Measurements from ENCODE around the gene MR1. TPM values are rescaled to one million over a fixed set of nuclear protein-coding genes. Genes with fewer than 3 reads are reported as not detected.

The MR1 gene
- polyA plus RNA-seq, 1 donor (not counting 4 experiments of a cell fraction or from before 2014, with no cell fraction given) = 32.3 TPM

DNA sequence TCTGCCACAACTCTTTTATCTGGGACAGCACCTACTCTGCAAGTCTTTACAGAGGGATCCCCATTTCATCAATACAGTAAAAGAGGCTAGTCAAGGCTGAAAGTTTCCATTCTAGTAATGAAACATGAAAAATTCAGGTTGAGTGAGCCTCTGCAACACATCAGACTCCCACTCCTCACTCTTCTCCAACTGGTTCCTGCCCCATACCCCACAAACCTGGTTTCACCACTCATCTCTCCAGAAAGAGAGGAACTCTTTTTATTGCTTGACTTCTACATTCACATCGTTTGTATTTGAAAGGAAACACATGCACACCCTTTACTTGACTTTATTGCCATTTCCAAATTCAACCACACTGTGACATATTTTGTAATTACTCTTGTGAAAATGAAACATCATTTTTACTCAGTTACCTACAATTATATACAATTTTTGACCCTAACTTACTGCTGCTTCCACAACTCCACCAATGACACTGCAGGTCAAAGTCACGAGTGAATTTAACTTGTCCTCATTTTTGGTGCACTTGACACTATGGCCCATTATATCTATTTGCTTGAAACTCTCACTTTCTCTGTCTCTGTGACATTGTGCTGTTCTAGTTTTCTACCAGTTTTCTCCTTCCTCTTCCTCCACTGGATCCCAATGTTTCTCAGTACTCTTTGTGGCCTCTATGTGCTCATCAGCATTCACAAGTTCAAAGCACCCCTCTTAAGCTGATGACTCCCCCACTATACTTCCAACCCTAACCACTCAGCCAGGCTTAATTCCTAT, 19.1 kb upstream of the MR1 start:
- FAIRE-seq (no peak), DNase-seq (ENCODE audit: low read depth, low spot score) (no peak)
- peaks cover 10% of the 10 kb centered on the region for H4K20me1 ChIP-seq (ENCODE audit: control insufficient read depth, extremely low read depth, insufficient read depth, low read length)
- H3K36me3 ChIP-seq (ENCODE audit: control insufficient read depth in 2 of 2, extremely low read depth in 1 of 2, insufficient read depth in 2 of 2, low read length in 2 of 2) = peaks cover 1 to 16% of the 10 kb centered on the region in 2 experiments
- peaks cover 13% of the 10 kb centered on the region for H3K4me1 ChIP-seq (ENCODE audit: control insufficient read depth, extremely low read depth, insufficient read depth, low read length)
- peaks cover 97% of the 10 kb centered on the region for H3K79me2 ChIP-seq (ENCODE audit: control insufficient read depth, insufficient read depth, low read length)
- H2AFZ ChIP-seq (ENCODE audit: control insufficient read depth, low read length) = no peak overlapping the region
- no peaks in the 10 kb centered on the region for H3K9me3 ChIP-seq (ENCODE audit: control insufficient read depth, low read depth, low read length)
- H3K27ac ChIP-seq (ENCODE audit: control insufficient read depth, insufficient read depth, low read length) = no peak overlapping the region
- no peak overlapping the region for H3K9ac ChIP-seq (ENCODE audit: control insufficient read depth, extremely low read depth, insufficient read depth, low read length)
- TF ChIP-seq, protein P1, sequence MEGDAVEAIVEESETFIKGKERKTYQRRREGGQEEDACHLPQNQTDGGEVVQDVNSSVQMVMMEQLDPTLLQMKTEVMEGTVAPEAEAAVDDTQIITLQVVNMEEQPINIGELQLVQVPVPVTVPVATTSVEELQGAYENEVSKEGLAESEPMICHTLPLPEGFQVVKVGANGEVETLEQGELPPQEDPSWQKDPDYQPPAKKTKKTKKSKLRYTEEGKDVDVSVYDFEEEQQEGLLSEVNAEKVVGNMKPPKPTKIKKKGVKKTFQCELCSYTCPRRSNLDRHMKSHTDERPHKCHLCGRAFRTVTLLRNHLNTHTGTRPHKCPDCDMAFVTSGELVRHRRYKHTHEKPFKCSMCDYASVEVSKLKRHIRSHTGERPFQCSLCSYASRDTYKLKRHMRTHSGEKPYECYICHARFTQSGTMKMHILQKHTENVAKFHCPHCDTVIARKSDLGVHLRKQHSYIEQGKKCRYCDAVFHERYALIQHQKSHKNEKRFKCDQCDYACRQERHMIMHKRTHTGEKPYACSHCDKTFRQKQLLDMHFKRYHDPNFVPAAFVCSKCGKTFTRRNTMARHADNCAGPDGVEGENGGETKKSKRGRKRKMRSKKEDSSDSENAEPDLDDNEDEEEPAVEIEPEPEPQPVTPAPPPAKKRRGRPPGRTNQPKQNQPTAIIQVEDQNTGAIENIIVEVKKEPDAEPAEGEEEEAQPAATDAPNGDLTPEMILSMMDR (optimal IDR thresholded peaks at IDR 0.05 in 1 of 3, IDR thresholded peaks at IDR 0.05 in 1 of 3, conservative IDR thresholded peaks at IDR 0.05 in 1 of 3; ENCODE audit: extremely low read depth in 1 of 3, insufficient read depth in 2 of 3, low read length in 3 of 3) = no peak
- no peak for TF ChIP-seq EZH2 (IDR thresholded peaks at IDR 0.05; ENCODE audit: low read length)
- H3K9me1 ChIP-seq (ENCODE audit: control insufficient read depth, extremely low read depth, insufficient read depth, low read length) = no peaks in the 10 kb centered on the region
- dilution Hi-C loops (cut with MboI; ENCODE audit: extremely low pct_ligation_motif_present, low sequenced_read_pairs) = no loop called here
- H3K27me3 ChIP-seq (ENCODE audit: control insufficient read depth, extremely low read depth, insufficient read depth, low read length) = no peaks in the 10 kb centered on the region
- H3K4me3 ChIP-seq (ENCODE audit: control insufficient read depth in 2 of 3, extremely low read depth in 1 of 3, insufficient read depth in 2 of 3, low read depth in 1 of 3, low read length in 3 of 3) = no peak overlapping the region
- no peak overlapping the region for H3K4me2 ChIP-seq (ENCODE audit: control insufficient read depth, extremely low read depth, insufficient read depth, low read depth, low read length)

DNA sequence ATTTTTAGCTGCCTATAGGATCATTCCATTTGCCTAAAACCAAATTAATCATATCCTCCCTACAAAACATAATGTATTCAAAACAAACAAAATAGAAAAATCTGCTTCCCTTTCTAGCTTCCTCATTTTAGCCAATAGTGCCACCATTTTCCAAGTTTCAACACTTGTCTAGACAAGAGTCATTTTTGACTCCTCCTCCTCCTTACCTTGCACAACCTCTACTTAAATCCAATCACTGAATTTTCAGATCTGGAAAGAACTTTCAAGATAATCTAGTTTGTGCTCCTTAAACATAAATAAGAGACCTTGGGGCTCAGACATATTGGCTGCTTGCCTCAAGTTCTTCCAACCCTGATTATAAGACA, 18.6 kb upstream of the MR1 start:
- Histone ChIP-seq H3K79me2 (ENCODE audit: control insufficient read depth, insufficient read depth, low read length) (peaks cover 96% of the 10 kb centered on the region), H3K27ac (ENCODE audit: control insufficient read depth, insufficient read depth, low read length) (no peak overlapping the region), H3K27me3 (ENCODE audit: control insufficient read depth, extremely low read depth, insufficient read depth, low read length) (no peaks in the 10 kb centered on the region), H3K4me2 (ENCODE audit: control insufficient read depth, extremely low read depth, insufficient read depth, low read depth, low read length) (no peak overlapping the region), H2AFZ (ENCODE audit: control insufficient read depth, low read length) (no peak overlapping the region), H4K20me1 (ENCODE audit: control insufficient read depth, extremely low read depth, insufficient read depth, low read length) (peaks cover 10% of the 10 kb centered on the region), H3K9me3 (ENCODE audit: control insufficient read depth, low read depth, low read length) (no peaks in the 10 kb centered on the region), H3K4me3 (ENCODE audit: control insufficient read depth in 2 of 3, extremely low read depth in 1 of 3, insufficient read depth in 2 of 3, low read depth in 1 of 3, low read length in 3 of 3) (no peak overlapping the region), H3K9ac (ENCODE audit: control insufficient read depth, extremely low read depth, insufficient read depth, low read length) (no peak overlapping the region), H3K9me1 (ENCODE audit: control insufficient read depth, extremely low read depth, insufficient read depth, low read length) (no peaks in the 10 kb centered on the region), H3K36me3 (ENCODE audit: control insufficient read depth in 2 of 2, extremely low read depth in 1 of 2, insufficient read depth in 2 of 2, low read length in 2 of 2) (peaks cover 1 to 17% of the 10 kb centered on the region in 2 experiments), H3K4me1 (ENCODE audit: control insufficient read depth, extremely low read depth, insufficient read depth, low read length) (peaks cover 13% of the 10 kb centered on the region)
- FAIRE-seq (no peak), DNase-seq (ENCODE audit: low read depth, low spot score) (no peak)
- no peak for TF ChIP-seq EZH2 (IDR thresholded peaks at IDR 0.05; ENCODE audit: low read length)
- TF ChIP-seq, protein P1 (optimal IDR thresholded peaks at IDR 0.05 in 1 of 3, IDR thresholded peaks at IDR 0.05 in 1 of 3, conservative IDR thresholded peaks at IDR 0.05 in 1 of 3; ENCODE audit: extremely low read depth in 1 of 3, insufficient read depth in 2 of 3, low read length in 3 of 3) = no peak
- dilution Hi-C loops (cut with MboI; ENCODE audit: extremely low pct_ligation_motif_present, low sequenced_read_pairs) = no loop called here
